GM12864 (cell line): Measurements from ENCODE around the gene MYH7B.

Experiments
- DNase-seq: peaks from one replicate; pipeline ENCODE4 v3.0.0-alpha.2; 2011; ENCODE audit warnings: low read depth
- H3K4me3 ChIP-seq: 2 replicates; pipeline ENCODE4 v1.5.1; 2011; ENCODE audit warnings: mild to moderate bottlenecking, low read depth, low read length, control low read depth
- TF ChIP-seq, protein P1 (sequence below): IDR thresholded peaks from 2 replicates; pipeline ENCODE4 v1.5.1; 2011; ENCODE audit warnings: low read depth, mild to moderate bottlenecking, moderate library complexity, low read length, control low read depth, inconsistent platforms; ENCODE audit errors: missing control alignments

MYH7B gene

DNA sequence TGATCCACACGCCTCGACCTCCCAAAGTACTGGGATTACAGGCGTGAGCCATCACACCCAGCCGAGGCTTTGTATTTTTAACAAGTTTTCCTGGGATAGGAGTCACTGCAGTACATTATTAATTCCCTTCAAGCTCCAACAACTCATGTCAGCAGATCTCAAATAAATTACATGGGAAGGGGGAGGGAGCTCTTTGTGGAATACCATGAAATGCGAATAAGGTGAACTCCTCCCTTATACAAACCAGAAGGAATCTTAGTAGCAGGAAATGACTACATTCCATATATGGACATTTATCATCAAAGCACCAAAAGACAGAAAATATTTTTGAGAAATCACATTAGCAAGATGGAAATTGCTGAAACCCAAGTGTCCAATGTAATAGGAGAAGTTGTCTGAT lies 3.0 kb upstream of the MYH7B start:
- no peak overlapping the region for H3K4me3 ChIP-seq
- no peak for DNase-seq
- TF ChIP-seq, protein P1, sequence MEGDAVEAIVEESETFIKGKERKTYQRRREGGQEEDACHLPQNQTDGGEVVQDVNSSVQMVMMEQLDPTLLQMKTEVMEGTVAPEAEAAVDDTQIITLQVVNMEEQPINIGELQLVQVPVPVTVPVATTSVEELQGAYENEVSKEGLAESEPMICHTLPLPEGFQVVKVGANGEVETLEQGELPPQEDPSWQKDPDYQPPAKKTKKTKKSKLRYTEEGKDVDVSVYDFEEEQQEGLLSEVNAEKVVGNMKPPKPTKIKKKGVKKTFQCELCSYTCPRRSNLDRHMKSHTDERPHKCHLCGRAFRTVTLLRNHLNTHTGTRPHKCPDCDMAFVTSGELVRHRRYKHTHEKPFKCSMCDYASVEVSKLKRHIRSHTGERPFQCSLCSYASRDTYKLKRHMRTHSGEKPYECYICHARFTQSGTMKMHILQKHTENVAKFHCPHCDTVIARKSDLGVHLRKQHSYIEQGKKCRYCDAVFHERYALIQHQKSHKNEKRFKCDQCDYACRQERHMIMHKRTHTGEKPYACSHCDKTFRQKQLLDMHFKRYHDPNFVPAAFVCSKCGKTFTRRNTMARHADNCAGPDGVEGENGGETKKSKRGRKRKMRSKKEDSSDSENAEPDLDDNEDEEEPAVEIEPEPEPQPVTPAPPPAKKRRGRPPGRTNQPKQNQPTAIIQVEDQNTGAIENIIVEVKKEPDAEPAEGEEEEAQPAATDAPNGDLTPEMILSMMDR = no peak

DNA sequence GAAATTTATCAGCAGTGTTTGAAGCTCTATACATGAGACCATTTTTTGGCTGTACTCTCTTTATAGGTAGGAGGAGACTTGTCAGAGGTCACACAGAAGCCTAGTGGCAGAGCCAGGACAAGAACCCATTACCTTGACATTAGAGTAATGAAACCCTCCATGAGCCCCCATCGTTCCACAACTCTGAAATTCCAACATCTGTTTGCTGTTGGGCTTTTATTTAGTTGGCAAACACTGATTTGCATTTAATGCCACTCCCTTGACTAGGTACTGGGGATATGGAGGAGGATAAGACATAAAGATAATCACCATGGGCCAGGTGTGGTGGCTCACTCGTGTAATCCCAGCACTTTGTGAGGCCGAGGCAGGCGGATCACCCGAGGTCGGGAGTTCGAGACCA lies 1.7 kb upstream of the MYH7B start:
- H3K4me3 ChIP-seq = no peak overlapping the region

DNA sequence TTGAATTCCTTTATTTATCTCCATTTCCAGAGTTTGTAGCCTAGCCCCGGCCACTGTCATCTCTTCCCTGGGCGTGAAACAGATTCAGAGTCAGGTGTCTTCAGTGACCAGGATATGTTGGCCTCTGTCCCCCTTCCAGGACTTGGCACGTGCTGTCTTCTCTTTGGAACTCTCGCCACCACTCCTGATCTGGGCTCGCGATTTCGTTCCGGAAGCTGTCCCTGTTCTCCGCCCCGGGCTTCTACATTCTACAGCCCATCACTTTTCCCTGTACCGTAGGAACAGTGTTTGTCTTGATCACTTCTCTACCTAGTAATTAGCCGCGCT lies 801 bp upstream of the MYH7B start:
- no peak for DNase-seq
- H3K4me3 ChIP-seq = peak overlapping the region; percentile 80
- TF ChIP-seq, protein P1 = no peak

More for the DNA sequence above, 1.7 kb upstream of the MYH7B start:
- no peak for DNase-seq
- TF ChIP-seq, protein P1 = no peak

DNA sequence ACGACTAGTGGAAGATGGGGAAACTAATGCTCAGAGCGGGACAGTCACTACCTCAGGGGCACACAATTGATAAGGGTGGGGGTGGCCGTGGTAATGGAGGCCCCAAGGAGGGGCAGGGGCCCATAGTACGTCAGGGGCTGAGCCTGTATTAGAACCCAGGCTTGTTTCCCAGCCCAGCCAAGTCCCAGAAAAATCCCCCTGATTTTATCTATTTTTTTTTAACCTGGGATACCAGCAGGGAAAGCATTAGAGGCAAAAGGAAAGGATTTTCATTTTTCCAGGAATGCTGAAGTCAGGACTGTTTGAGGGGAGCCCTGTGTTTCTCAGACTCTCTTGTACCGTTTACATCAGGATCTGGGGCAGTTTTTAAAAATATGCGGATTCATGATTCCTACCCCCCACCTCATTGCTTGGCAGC lies 382 bp downstream of the MYH7B start:
- H3K4me3 ChIP-seq = peak overlapping the region; percentile 80
- TF ChIP-seq, protein P1 = no peak
- no peak for DNase-seq

GRCh38 chr20:34956751-34957472 lies 1.2 kb downstream of the MYH7B start:
- TF ChIP-seq, protein P1 = no peak

DNA sequence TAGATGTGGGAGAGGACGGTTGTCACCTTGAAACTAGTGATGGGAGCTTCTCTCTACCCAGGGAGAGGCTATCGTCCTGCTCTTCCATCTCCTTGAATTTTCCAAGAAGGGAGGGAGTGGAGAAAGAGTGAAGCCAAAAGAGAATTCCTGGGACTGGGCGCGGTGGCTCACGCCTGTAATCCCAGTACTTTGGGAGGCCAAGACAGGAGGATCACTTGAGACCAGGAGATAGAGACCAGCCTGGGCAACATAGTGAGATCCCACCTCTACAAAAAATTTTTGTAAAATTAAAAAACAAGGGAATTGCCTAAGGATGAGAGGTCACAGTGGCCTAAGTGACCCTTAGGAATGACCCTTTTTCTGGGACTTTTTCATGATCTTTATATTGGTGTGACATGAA lies 8.8 kb downstream of the MYH7B start:
- TF ChIP-seq, protein P1 = no peak
- H3K4me3 ChIP-seq = no peak overlapping the region
- DNase-seq = no peak

More at GRCh38 chr20:34956751-34957472, 1.2 kb downstream of the MYH7B start:
- H3K4me3 ChIP-seq = no peak overlapping the region
- DNase-seq = no peak

GRCh38 chr20:34965051-34965450 lies 9.4 kb downstream of the MYH7B start:
- DNase-seq = no peak
- no peak overlapping the region for H3K4me3 ChIP-seq
- TF ChIP-seq, protein P1 = no peak
